H9 (cell line): Measurements from ENCODE around the gene DENND6A. TPM values are rescaled to one million over a fixed set of nuclear protein-coding genes. Genes with fewer than 3 reads are reported as not detected.

Experiments
- DNase-seq: peaks from one replicate; pipeline ENCODE4 v3.0.0-alpha.2; 2017
- H2AFZ ChIP-seq: one replicate; pipeline ENCODE4 v1.6.1; 2013; ENCODE audit warnings: mild to moderate bottlenecking, low read length, control low read depth, moderate library complexity
- H2AK5ac ChIP-seq: 2 replicates; pipeline ENCODE4 v1.6.1; 2013; ENCODE audit warnings: low read length, control low read depth, mixed read lengths; ENCODE audit not compliant: insufficient read length
- H2BK120ac ChIP-seq: one replicate; pipeline ENCODE4 v1.6.1; 2013; ENCODE audit warnings: low read depth, mild to moderate bottlenecking, low read length, control low read depth, inconsistent platforms; ENCODE audit not compliant: poor library complexity, severe bottlenecking
- H2BK12ac ChIP-seq: 2 replicates; pipeline ENCODE4 v1.6.1; 2013; ENCODE audit warnings: low read length, control low read depth, mixed read lengths, low read depth; ENCODE audit not compliant: insufficient read length
- H2BK15ac ChIP-seq: 2 replicates; pipeline ENCODE4 v1.6.1; 2013; ENCODE audit warnings: low read depth, low read length, control low read depth
- H2BK20ac ChIP-seq: one replicate; pipeline ENCODE4 v1.6.1; 2013; ENCODE audit warnings: low read depth, mild to moderate bottlenecking, low read length, control low read depth, inconsistent platforms; ENCODE audit not compliant: poor library complexity, severe bottlenecking
- H2BK5ac ChIP-seq: 2 replicates; pipeline ENCODE4 v1.6.1; 2013; ENCODE audit warnings: low read length, control low read depth, mixed read lengths; ENCODE audit not compliant: insufficient read length
- H3K14ac ChIP-seq: 2 replicates; pipeline ENCODE4 v1.6.1; 2013; ENCODE audit warnings: low read length, control low read depth; ENCODE audit not compliant: insufficient read depth
- H3K18ac ChIP-seq: 2 replicates; pipeline ENCODE4 v1.6.1; 2013; ENCODE audit warnings: low read depth, mild to moderate bottlenecking, mixed read lengths, low read length, control low read depth; ENCODE audit not compliant: insufficient read length
- H3K23ac ChIP-seq: 2 replicates; pipeline ENCODE4 v1.6.1; 2013; ENCODE audit warnings: low read length, control low read depth, mixed read lengths, low read depth; ENCODE audit not compliant: insufficient read length
- H3K23me2 ChIP-seq: 2 replicates; pipeline ENCODE4 v1.6.1; 2013; ENCODE audit warnings: low read depth, mild to moderate bottlenecking, mixed read lengths, low read length, control low read depth; ENCODE audit not compliant: insufficient read length, poor library complexity, severe bottlenecking
- H3K27ac ChIP-seq: 2 replicates; pipeline ENCODE4 v1.5.1; 2013; ENCODE audit warnings: low read length, control low read depth, mixed read lengths, low read depth; ENCODE audit not compliant: insufficient read length
- H3K27me3 ChIP-seq: 2 replicates; pipeline ENCODE4 v1.6.1; 2013; ENCODE audit warnings: low read length, control low read depth, inconsistent platforms; ENCODE audit not compliant: insufficient read depth
- H3K4ac ChIP-seq: 2 replicates; pipeline ENCODE4 v1.6.1; 2013; ENCODE audit warnings: low read depth, mild to moderate bottlenecking, control low read depth, inconsistent platforms, low read length, moderate library complexity
- H3K4me1 ChIP-seq: 2 replicates; pipeline ENCODE4 v1.6.1; 2013; ENCODE audit warnings: low read length, control low read depth, inconsistent platforms; ENCODE audit not compliant: insufficient read depth
- H3K4me2 ChIP-seq: 2 replicates; pipeline ENCODE4 v1.6.1; 2013; ENCODE audit warnings: low read length, control low read depth, mixed read lengths; ENCODE audit not compliant: insufficient read length, insufficient read depth
- H3K56ac ChIP-seq: 2 replicates; pipeline ENCODE4 v1.6.1; 2013; ENCODE audit warnings: low read depth, mild to moderate bottlenecking, mixed read lengths, low read length, control low read depth; ENCODE audit not compliant: insufficient read length
- H3K79me1 ChIP-seq: 2 replicates; pipeline ENCODE4 v1.6.1; 2013; ENCODE audit warnings: low read depth, mild to moderate bottlenecking, moderate library complexity, low read length, control low read depth, inconsistent platforms; ENCODE audit not compliant: insufficient read depth, poor library complexity, severe bottlenecking
- H3K79me2 ChIP-seq: 2 replicates; pipeline ENCODE4 v1.6.1; 2013; ENCODE audit warnings: low read length, control low read depth, inconsistent platforms; ENCODE audit not compliant: insufficient read depth
- H3K9ac ChIP-seq: 2 replicates; pipeline ENCODE4 v1.6.1; 2013; ENCODE audit warnings: low read length, control low read depth, mixed read lengths; ENCODE audit not compliant: insufficient read length; ENCODE audit errors: extremely low read depth
- H3K9me3 ChIP-seq: one replicate; pipeline ENCODE4 v1.6.1; 2013; ENCODE audit warnings: low read depth, low read length, inconsistent platforms; ENCODE audit not compliant: control insufficient read depth
- H3T11ph ChIP-seq: one replicate; pipeline ENCODE4 v1.6.1; 2013; ENCODE audit warnings: mild to moderate bottlenecking, low read length, control low read depth, inconsistent platforms
- H4K20me1 ChIP-seq: one replicate; pipeline ENCODE4 v1.6.1; 2013; ENCODE audit not compliant: control insufficient read depth, insufficient read length, insufficient read depth
- H4K5ac ChIP-seq: 2 replicates; pipeline ENCODE4 v1.6.1; 2013; ENCODE audit warnings: low read depth, mild to moderate bottlenecking, mixed read lengths, low read length, control low read depth; ENCODE audit not compliant: insufficient read length
- H4K8ac ChIP-seq: replicated peaks from 2 replicates; pipeline ENCODE4 v1.6.1; 2013; ENCODE audit warnings: low read length, control low read depth, mixed read lengths, low read depth; ENCODE audit not compliant: insufficient read length
- H4K91ac ChIP-seq: 2 replicates; pipeline ENCODE4 v1.6.1; 2013; ENCODE audit warnings: low read depth, mild to moderate bottlenecking, moderate library complexity, mixed read lengths, low read length, control low read depth; ENCODE audit not compliant: insufficient read length
- H3K27ac Mint-ChIP-seq, 3 experiments: 2 replicates in 2 of 3; 3 replicates in 1 of 3; pipeline ENCODE4 v1.8.0; 2020 to 2021; ENCODE audit warnings: mixed read lengths in 3 of 3, mild to moderate bottlenecking in 1 of 3, moderate library complexity in 1 of 3
- H3K27me3 Mint-ChIP-seq: 2 replicates; pipeline ENCODE4 v1.8.0; 2021; ENCODE audit warnings: low read depth, mild to moderate bottlenecking, moderate library complexity, mixed read lengths
- H3K36me3 Mint-ChIP-seq, 3 experiments: 2 replicates in 2 of 3; 3 replicates in 1 of 3; pipeline ENCODE4 v1.8.0; 2020 to 2021; ENCODE audit warnings: low read depth in 3 of 3, mixed read lengths in 3 of 3; ENCODE audit not compliant: insufficient read depth in 1 of 3
- H3K4me1 Mint-ChIP-seq, 2 experiments: 2 replicates each; pipeline ENCODE4 v1.8.0; 2020; ENCODE audit warnings: mixed read lengths in 2 of 2
- H3K4me3 Mint-ChIP-seq, 2 experiments: 2 replicates in 1 of 2; 3 replicates in 1 of 2; pipeline ENCODE4 v1.8.0; 2020 to 2021; ENCODE audit warnings: mild to moderate bottlenecking in 2 of 2, mixed read lengths in 2 of 2, moderate library complexity in 1 of 2
- H3K9me3 Mint-ChIP-seq, 2 experiments: 2 replicates in 1 of 2; 3 replicates in 1 of 2; pipeline ENCODE4 v1.8.0; 2020; ENCODE audit warnings: mild to moderate bottlenecking in 2 of 2, mixed read lengths in 2 of 2, moderate library complexity in 1 of 2
- CTCF ChIP-seq: fragments of 200-600 bp; sonication (generic); conservative IDR thresholded peaks from 3 replicates; pipeline ENCODE4 v1.8.0; 2021; ENCODE audit warnings: antibody characterized with exemption, mild to moderate bottlenecking
- WGBS: extraction: QIAGEN DNeasy Blood & Tissue Kit; methylation state at CpG from one replicate; pipeline ENCODE4 v1.1.7; 2013; ENCODE audit warnings: missing lambda C conversion rate, low lambda C conversion rate, mixed read lengths; ENCODE audit not compliant: insufficient read length; ENCODE audit errors: extremely low coverage; 5-methylcytosine and 5-hydroxymethylcytosine counted together
- total RNA-seq: library from RNA; stranded (reverse); gene quantifications from 2 replicates; pipeline ENCODE4 v1.2.1, GENCODE V29; 2021

DENND6A gene
- total RNA-seq, 1 experiment from 2014 or later, result 13.2 TPM

- Mint-ChIP-seq H3K27me3 (no peaks in the 10 kb centered on the region), H3K36me3 (no peaks in the 10 kb centered on the region), H3K9me3 (no peaks in the 10 kb centered on the region; a peak in 1 of 5 replicates), H3K27ac (no peak overlapping the region), H3K4me3 (no peak overlapping the region), H3K4me1 (0 out of 4 replicates have a peak, but pooled peaks cover 0 to 3% of the 10 kb centered on the region in 2 experiments)
- no peak overlapping the region for H2AK5ac ChIP-seq
- no peak overlapping the region for H3K14ac ChIP-seq
- H3K79me2 ChIP-seq, result no peaks in the 10 kb centered on the region
- H3K23ac ChIP-seq, result no peak overlapping the region
- H2BK20ac ChIP-seq, result no peak overlapping the region
- H2BK12ac ChIP-seq, result no peak overlapping the region
- no peak for DNase-seq
- no peak overlapping the region for H3K56ac ChIP-seq
- no peaks in the 10 kb centered on the region for H3K4me1 ChIP-seq
- WGBS, result no CpG with 5 or more reads among the region's 3 CpGs
- no peak overlapping the region for H4K5ac ChIP-seq
- H3K79me1 ChIP-seq, result no peaks in the 10 kb centered on the region
- H3K23me2 ChIP-seq, result no peaks in the 10 kb centered on the region
- H3T11ph ChIP-seq, result no peak overlapping the region
- H3K27me3 ChIP-seq, result no peaks in the 10 kb centered on the region
- no peak overlapping the region for H4K91ac ChIP-seq
- no peak overlapping the region for H2AFZ ChIP-seq
- H3K18ac ChIP-seq, result no peak overlapping the region
- H2BK120ac ChIP-seq, result no peak overlapping the region
- H3K27ac ChIP-seq, result no peak overlapping the region
- H3K9me3 ChIP-seq, result no peaks in the 10 kb centered on the region
- H2BK15ac ChIP-seq, result no peak overlapping the region
- no peaks in the 10 kb centered on the region for H4K20me1 ChIP-seq
- H4K8ac ChIP-seq, result no peak overlapping the region
- H2BK5ac ChIP-seq, result no peak overlapping the region
- H3K9ac ChIP-seq, result no peak overlapping the region
- no peak overlapping the region for H3K4ac ChIP-seq
- no peak for TF ChIP-seq CTCF
- H3K4me2 ChIP-seq, result no peak overlapping the region
Measured at GRCh38 chr3:57730682-57731081, 37.8 kb upstream of the DENND6A start.
